Heart left ventricle (tissue), 16 donors: Measurements from ENCODE around the gene SLC4A2. TPM values are rescaled to one million over a fixed set of nuclear protein-coding genes. Genes with fewer than 3 reads are reported as not detected.

Source experiments
- ATAC-seq, 4 donors: fragments of 200-7000 bp; cut with Tn5 transposase; one replicate each; pipeline ENCODE4 v1.9.1; 2020 to 2022; ENCODE audit warnings: moderate library complexity in 4 of 4, mild to moderate bottlenecking in 3 of 4, moderate number of reproducible peaks in 1 of 4
- DNase-seq, 5 donors: peaks; one replicate each; pipeline ENCODE4 v3.0.0-alpha.2; 2020
- H3K27ac ChIP-seq, 12 donors: fragments of 200-600 bp; sonication (generic) in 4 of 12; one replicate each; pipeline versions ENCODE4 v1.5.0 to v1.8.0; 2016 to 2022; ENCODE audit warnings: mild to moderate bottlenecking in 2 of 12
- H3K27me3 ChIP-seq, 9 donors: fragments of 200-600 bp; sonication (generic) in 2 of 9; one replicate each; pipeline versions ENCODE4 v1.5.1 to v1.8.0; 2016 to 2022; ENCODE audit warnings: mild to moderate bottlenecking in 3 of 9
- H3K36me3 ChIP-seq, 9 donors: fragments of 200-600 bp; sonication (generic) in 2 of 9; one replicate each; pipeline versions ENCODE4 v1.5.0 to v1.8.0; 2018 to 2022; ENCODE audit warnings: mild to moderate bottlenecking in 2 of 9
- H3K4me1 ChIP-seq, 12 donors: fragments of 200-600 bp; sonication (generic) in 4 of 12; one replicate each; pipeline versions ENCODE4 v1.5.0 to v1.8.0; 2016 to 2022; ENCODE audit warnings: mild to moderate bottlenecking in 3 of 12
- H3K4me3 ChIP-seq, 12 donors: fragments of 200-600 bp; sonication (generic) in 4 of 12; one replicate each; pipeline versions ENCODE4 v1.5.0 to v1.8.0; 2017 to 2022; ENCODE audit warnings: mild to moderate bottlenecking in 9 of 12, moderate library complexity in 4 of 12
- H3K9me3 ChIP-seq, 12 donors: fragments of 200-600 bp; sonication (generic) in 4 of 12; one replicate each; pipeline versions ENCODE4 v1.5.0 to v1.8.0; 2016 to 2022; ENCODE audit warnings: mild to moderate bottlenecking in 1 of 12
- CTCF ChIP-seq, 12 donors: fragments of 200-600 bp; sonication (generic) in 4 of 12; IDR thresholded peaks; one replicate each; pipeline versions ENCODE4 v1.5.0 to v1.8.0; 2018 to 2022; ENCODE audit warnings: antibody characterized with exemption in 12 of 12, mild to moderate bottlenecking in 5 of 12
- POLR2A ChIP-seq, 2 donors: fragments of 450-650 bp; IDR thresholded peaks; one replicate each; pipeline ENCODE4 v1.6.1; 2017; ENCODE audit warnings: antibody characterized with exemption in 2 of 2, mild to moderate bottlenecking in 2 of 2, moderate library complexity in 2 of 2
- WGBS, 4 donors: extraction: QIAGEN DNeasy Blood & Tissue Kit in 2 of 4; methylation state at CpG; one replicate each; pipeline versions ENCODE4 v1.1.5 to v1.1.7; 2013 to 2018; 5-methylcytosine and 5-hydroxymethylcytosine counted together
- intact Hi-C, 10 donors: fragments of 100-400 bp; cut with DNase I; formaldehyde crosslinking; loops; one replicate each; pipeline versions ENCODE4 v1.11.1 to v1.14.2; 2022
- polyA plus RNA-seq, 2 donors: library from polyadenylated mRNA; stranded (reverse); fragments of 200-250 nt; gene quantifications; one replicate each; pipeline ENCODE4 v1.2.3, GENCODE V29; 2013
- total RNA-seq, 9 donors: library from RNA; depleted of rRNA in 2 of 9; stranded (reverse); fragments of >200 nt in 2 of 9; fragmentation: NEBNext Ultra II Directional in 3 of 9; extraction: Animal tissue kit (Norgen Biotek cat#: 25700) in 3 of 9; gene quantifications; one replicate each; pipeline versions ENCODE4 v1.1.0 to v1.2.4, GENCODE V29; 2016 to 2023
- donor health status: ischemic (EF 13 %, LVEDD 7.1; RV severe dilation, severe dysfunction).
- donor health status: healthy with polysubstance abuse.
- donor health status: DM: no; HTN: yes; CAD: no.
- donor health status: DM: no; HTN: no; CAD: no.
- donor health status: ischemic (EF 25% LVEDD 6.9; RV normal size, moderate dysfunction).
- donor health status: ischemic (EF 25% LVEDD 5.7; RV mildly dilated, moderate dysfunction).
- donor health status: healthy.
- donor health status: DM: yes; HTN: yes; CAD: no.
- donor health status: ischemic (EF 35%, LVEDD 5.7; RV mildly dilated, moderate dysfunction).
- donor health status: nonischemic (EF 11% LVEDD 7.7; RV severe dilation, severe dysfunction).
- donor health status: DM: yes; HTN: yes; CAD: no.
- donor health status: PGD.
- donor health status: ischemic (EF 29% LVEDD 5.4; RV normal size, mild dysfunction).
- donor health status: nonischemic (EF 23%, LVEDD 6.1; RV moderate dilation, normal function).

Gene SLC4A2
- total and polyA plus RNA-seq, 11 donors, result 44.1 to 113 (median 68.3) TPM

GRCh38 chr7:151045262-151045661 is 14.1 kb upstream of the SLC4A2 start:
- Histone ChIP-seq H3K27ac (no peak overlapping the region), H3K9me3 (no peaks in the 10 kb centered on the region), H3K4me1 (peaks cover 0 to 8% (median 0%) of the 10 kb centered on the region in 12 donors), H3K36me3 (peaks cover 0 to 34% (median 17%) of the 10 kb centered on the region in 9 donors), H3K4me3 (no peak overlapping the region), H3K27me3 (peaks cover 0 to 1% (median 0%) of the 10 kb centered on the region in 9 donors)
- ATAC-seq, result no peak
- no peak for DNase-seq
- intact Hi-C loops, result no loop called here
- WGBS, 4 donors, result 75 to 86% (median 82%) methylated on average over 3 to 11 of the region's 11 CpGs
- TF ChIP-seq CTCF (IDR thresholded peaks at IDR 0.05) (no peak), POLR2A (IDR thresholded peaks at IDR 0.05) (no peak)

GRCh38 chr7:151045967-151046366 is 13.4 kb upstream of the SLC4A2 start:
- TF ChIP-seq CTCF (IDR thresholded peaks at IDR 0.05) (no peak), POLR2A (IDR thresholded peaks at IDR 0.05) (no peak)
- intact Hi-C loops, result no loop called here
- no peak for ATAC-seq
- no peak for DNase-seq
- Histone ChIP-seq H3K9me3 (no peaks in the 10 kb centered on the region), H3K27me3 (peaks cover 0 to 3% (median 0%) of the 10 kb centered on the region in 9 donors), H3K4me3 (no peak overlapping the region), H3K27ac (no peak overlapping the region), H3K4me1 (peaks cover 0 to 11% (median 3%) of the 10 kb centered on the region in 12 donors), H3K36me3 (peaks cover 0 to 34% (median 17%) of the 10 kb centered on the region in 9 donors)
- 78 to 90% (median 87%) methylated on average over 5 to 9 of the region's 9 CpGs for WGBS, 4 donors

GRCh38 chr7:151046603-151047573 is 12.5 kb upstream of the SLC4A2 start:
- no peaks in the 10 kb centered on the region for H3K9me3 ChIP-seq
- TF ChIP-seq POLR2A (IDR thresholded peaks at IDR 0.05) (no peak), CTCF (IDR thresholded peaks at IDR 0.05) (no peak)
- no peak for DNase-seq
- H3K27ac ChIP-seq, result no peak overlapping the region
- peaks cover 0 to 34% (median 15%) of the 10 kb centered on the region in 9 donors for H3K36me3 ChIP-seq
- H3K4me1 ChIP-seq, result peaks cover 0 to 17% (median 8%) of the 10 kb centered on the region in 12 donors
- H3K4me3 ChIP-seq, result no peak overlapping the region
- peaks cover 0 to 3% (median 0%) of the 10 kb centered on the region in 9 donors for H3K27me3 ChIP-seq
- ATAC-seq, result no peak
- intact Hi-C loops, result no loop called here
- 63 to 70% (median 68%) methylated on average over 13 to 14 of the region's 14 CpGs for WGBS, 4 donors
